ENCODE data around the gene SLC25A38. TPM values are rescaled to one million over a fixed set of nuclear protein-coding genes. Genes with fewer than 3 reads are reported as not detected.

SLC25A38 gene
- total and polyA plus RNA-seq, 8 donors: 14.2 to 29.4 (median 24.0) TPM

DNA sequence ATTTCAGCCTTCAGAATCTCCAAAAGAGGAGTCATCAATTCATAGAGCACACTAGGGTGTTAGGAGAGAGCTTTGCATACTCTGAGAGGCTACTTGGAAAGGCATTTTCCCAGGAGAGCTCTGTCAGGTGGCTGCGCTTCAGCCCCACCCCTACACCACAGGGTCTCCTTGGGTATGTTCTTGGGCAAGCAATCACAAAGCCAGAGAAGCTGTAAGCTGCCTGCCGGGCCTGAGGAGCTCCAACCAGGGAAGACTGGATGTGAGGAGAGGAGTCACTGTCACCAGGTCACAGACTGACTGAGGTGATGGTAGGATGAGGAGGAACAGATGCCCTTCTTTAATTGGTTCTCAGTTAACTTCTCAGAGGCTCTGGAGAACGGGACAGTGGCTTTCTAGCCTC, 13.5 kb downstream of the SLC25A38 start:
- H3K27ac ChIP-seq: no peak overlapping the region
- FAIRE-seq (no peak), ATAC-seq (no peak), DNase-seq (no peak)
- TF ChIP-seq, protein P1, sequence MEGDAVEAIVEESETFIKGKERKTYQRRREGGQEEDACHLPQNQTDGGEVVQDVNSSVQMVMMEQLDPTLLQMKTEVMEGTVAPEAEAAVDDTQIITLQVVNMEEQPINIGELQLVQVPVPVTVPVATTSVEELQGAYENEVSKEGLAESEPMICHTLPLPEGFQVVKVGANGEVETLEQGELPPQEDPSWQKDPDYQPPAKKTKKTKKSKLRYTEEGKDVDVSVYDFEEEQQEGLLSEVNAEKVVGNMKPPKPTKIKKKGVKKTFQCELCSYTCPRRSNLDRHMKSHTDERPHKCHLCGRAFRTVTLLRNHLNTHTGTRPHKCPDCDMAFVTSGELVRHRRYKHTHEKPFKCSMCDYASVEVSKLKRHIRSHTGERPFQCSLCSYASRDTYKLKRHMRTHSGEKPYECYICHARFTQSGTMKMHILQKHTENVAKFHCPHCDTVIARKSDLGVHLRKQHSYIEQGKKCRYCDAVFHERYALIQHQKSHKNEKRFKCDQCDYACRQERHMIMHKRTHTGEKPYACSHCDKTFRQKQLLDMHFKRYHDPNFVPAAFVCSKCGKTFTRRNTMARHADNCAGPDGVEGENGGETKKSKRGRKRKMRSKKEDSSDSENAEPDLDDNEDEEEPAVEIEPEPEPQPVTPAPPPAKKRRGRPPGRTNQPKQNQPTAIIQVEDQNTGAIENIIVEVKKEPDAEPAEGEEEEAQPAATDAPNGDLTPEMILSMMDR (IDR thresholded peaks at IDR 0.05): no peak
- WGBS, 2 donors: 90 to 95% methylated on average over 3 of the region's 3 CpGs
- intact Hi-C loops (cut with DNase I): no loop called here
- no peaks in the 10 kb centered on the region for H3K4me1 ChIP-seq
- no peak overlapping the region for H3K4me3 ChIP-seq
- H3K9me3 ChIP-seq: no peaks in the 10 kb centered on the region
- peaks cover 10 to 41% (median 26%) of the 10 kb centered on the region in 3 donors for H3K36me3 ChIP-seq
- no peaks in the 10 kb centered on the region for H3K27me3 ChIP-seq

DNA sequence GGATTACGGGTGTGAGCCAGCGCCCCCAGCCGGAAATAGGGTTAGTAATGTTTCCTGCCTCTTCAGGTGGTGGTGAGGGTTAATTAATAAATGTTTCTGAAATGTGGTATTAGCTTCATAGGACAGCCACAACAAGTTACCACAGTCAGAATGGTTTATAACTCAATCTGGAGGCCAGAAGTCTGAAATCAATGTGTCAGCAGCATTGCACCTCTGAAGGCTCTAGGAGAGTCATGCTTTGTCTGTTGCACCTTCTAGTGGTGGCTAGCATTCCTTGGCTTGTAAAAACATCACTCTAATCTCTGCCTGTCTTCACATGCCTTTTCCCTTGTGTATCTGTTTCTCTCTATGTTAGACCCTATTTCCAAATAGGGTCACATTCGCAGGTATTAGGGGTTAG, 15.5 kb downstream of the SLC25A38 start:
- no peak for ATAC-seq
- intact Hi-C loops (cut with DNase I): no loop called here
- Histone ChIP-seq H3K4me3 (no peak overlapping the region), H3K27me3 (no peaks in the 10 kb centered on the region), H3K4me1 (no peaks in the 10 kb centered on the region), H3K27ac (no peak overlapping the region), H3K36me3 (peaks cover 9 to 22% (median 15%) of the 10 kb centered on the region in 3 donors), H3K9me3 (no peaks in the 10 kb centered on the region)
- FAIRE-seq: no peak
- TF ChIP-seq, protein P1 (IDR thresholded peaks at IDR 0.05): no peak
- WGBS, 2 donors: 94 to 96% methylated on average over 4 of the region's 4 CpGs
- no peak for DNase-seq

DNA sequence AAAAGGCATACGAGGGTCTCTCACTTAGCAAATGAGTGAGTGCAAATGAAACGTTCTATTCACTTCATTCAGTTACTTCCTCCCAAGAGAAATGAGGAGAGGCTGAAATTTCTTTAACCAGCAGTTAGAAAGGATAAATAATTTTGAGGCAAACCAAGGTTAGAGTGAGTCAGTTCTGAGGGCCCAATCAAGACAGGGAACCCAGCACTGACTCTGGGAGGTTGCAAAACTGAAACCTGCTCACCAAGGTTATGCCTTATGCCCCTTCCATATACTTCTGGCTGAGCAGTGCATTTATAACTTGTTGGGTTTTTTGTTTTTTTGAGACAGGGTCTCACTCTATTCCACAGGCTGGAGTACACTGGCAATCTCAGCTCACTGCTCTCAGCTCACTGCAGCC, 18.8 kb downstream of the SLC25A38 start:
- intact Hi-C loops (cut with DNase I): no loop called here
- TF ChIP-seq, protein P1 (IDR thresholded peaks at IDR 0.05): no peak
- ATAC-seq (no peak), FAIRE-seq (no peak), DNase-seq (no peak)
- H3K36me3 ChIP-seq: peaks cover 0 to 2% (median 0%) of the 10 kb centered on the region in 3 donors
- 59 to 64% methylated on average over 2 of the region's 2 CpGs for WGBS, 2 donors
- no peaks in the 10 kb centered on the region for H3K4me1 ChIP-seq
- H3K9me3 ChIP-seq: no peaks in the 10 kb centered on the region
- no peaks in the 10 kb centered on the region for H3K27me3 ChIP-seq
- no peak overlapping the region for H3K27ac ChIP-seq
- H3K4me3 ChIP-seq: no peak overlapping the region

DNA sequence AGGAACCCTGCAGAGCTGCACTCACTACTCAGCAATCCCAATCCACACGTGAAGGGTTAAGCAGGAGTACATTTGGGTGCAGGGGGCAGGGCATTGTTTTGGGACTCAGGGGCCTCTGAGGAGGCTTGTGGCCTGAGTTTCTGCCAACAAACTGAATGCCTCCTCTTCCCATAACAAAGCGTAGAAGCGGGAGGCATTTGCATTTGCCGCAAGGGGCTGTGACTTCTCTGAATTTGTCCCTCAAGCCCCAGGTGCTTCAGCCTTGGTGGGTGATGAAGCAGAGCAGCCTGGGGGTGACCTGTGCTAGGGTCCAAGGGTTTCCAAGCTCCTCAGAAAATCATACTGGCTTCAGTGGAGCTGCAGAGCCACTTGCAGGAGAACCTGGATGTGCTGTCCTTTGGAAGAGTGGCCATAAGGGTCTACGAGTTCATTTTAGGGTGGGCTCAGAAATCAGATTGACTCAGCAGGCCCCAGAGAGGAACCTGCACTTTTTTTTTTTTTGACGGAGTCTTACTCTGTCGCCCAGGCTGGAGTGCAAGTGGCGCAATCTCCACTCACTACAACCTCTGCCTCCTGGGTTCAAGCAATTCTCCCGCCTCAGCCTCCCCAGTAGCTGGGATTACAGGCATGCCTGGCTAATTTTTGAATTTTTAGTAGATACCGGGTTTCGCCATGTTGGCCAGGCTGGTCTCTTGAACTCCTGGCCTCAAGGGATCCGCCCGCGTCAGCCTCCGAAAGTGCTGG, 21.9 kb downstream of the SLC25A38 start:
- intact Hi-C loops (cut with DNase I): no loop called here
- 89 to 94% methylated on average over 15 of the region's 15 CpGs for WGBS, 2 donors
- Histone ChIP-seq H3K4me1 (peaks cover 14 to 16% (median 16%) of the 10 kb centered on the region in 3 donors), H3K4me3 (no peak overlapping the region), H3K36me3 (peaks cover 0 to 13% (median 4%) of the 10 kb centered on the region in 3 donors), H3K9me3 (no peaks in the 10 kb centered on the region), H3K27ac (no peak overlapping the region), H3K27me3 (no peaks in the 10 kb centered on the region)
- FAIRE-seq (no peak), DNase-seq (no peak), ATAC-seq (no peak)
- TF ChIP-seq, protein P1 (IDR thresholded peaks at IDR 0.05): no peak

Data from pancreas (tissue), 10 donors.